Dedifferentiated amniotic fluid mesenchymal stem cell (primary cell): ENCODE data around the gene ESR1.
A peak's percentile ranks its signal among the peaks of the same experiment; 100 is the strongest.
"Not testable (repeated sequence)": the region's sequence is repeated elsewhere in the genome, so short reads cannot be mapped to it uniquely, and the experiment has no call there.

ENCODE experiments used
- DNase-seq: peaks from one replicate; pipeline ENCODE4 v3.0.0-alpha.2; 2016; ENCODE audit errors: extremely low spot score

The ESR1 gene

GRCh38 chr6:152130441-152130840, 323.0 kb downstream of the ESR1 start:
- no peak for DNase-seq

GRCh38 chr6:152135755-152136448, 328.4 kb downstream of the ESR1 start:
- no peak for DNase-seq

GRCh38 chr6:152136449-152136825, 329.0 kb downstream of the ESR1 start:
- no peak for DNase-seq

GRCh38 chr6:152138344-152138743, 330.9 kb downstream of the ESR1 start:
- not testable (repeated sequence) for DNase-seq

GRCh38 chr6:152142105-152142504, 334.6 kb downstream of the ESR1 start:
- DNase-seq: no peak

- no peak for DNase-seq
Measured at GRCh38 chr6:152143359-152143758, 335.9 kb downstream of the ESR1 start.

GRCh38 chr6:152146385-152146784, 338.9 kb downstream of the ESR1 start:
- peak; percentile 53 for DNase-seq

- no peak for DNase-seq
Measured at GRCh38 chr6:152147269-152147668, 339.8 kb downstream of the ESR1 start.

GRCh38 chr6:152148412-152148811, 340.9 kb downstream of the ESR1 start:
- no peak for DNase-seq

- no peak for DNase-seq
Measured at GRCh38 chr6:152150196-152150595, 342.7 kb downstream of the ESR1 start.

- no peak for DNase-seq
Measured at GRCh38 chr6:152151920-152152319, 344.4 kb downstream of the ESR1 start.

- no peak for DNase-seq
Measured at GRCh38 chr6:152154559-152155356, 347.3 kb downstream of the ESR1 start.

- DNase-seq: no peak
Measured at GRCh38 chr6:152155792-152156191, 348.3 kb downstream of the ESR1 start.

GRCh38 chr6:152160346-152160745, 352.9 kb downstream of the ESR1 start:
- no peak for DNase-seq

GRCh38 chr6:152161501-152161900, 354.0 kb downstream of the ESR1 start:
- DNase-seq: no peak

GRCh38 chr6:152164957-152165356, 357.5 kb downstream of the ESR1 start:
- DNase-seq: no peak

- DNase-seq: no peak
Measured at GRCh38 chr6:152166497-152166896, 359.0 kb downstream of the ESR1 start.

GRCh38 chr6:152166897-152167296, 359.4 kb downstream of the ESR1 start:
- DNase-seq: no peak

- no peak for DNase-seq
Measured at GRCh38 chr6:152167641-152168603, 360.4 kb downstream of the ESR1 start.

GRCh38 chr6:152170313-152170701, 362.8 kb downstream of the ESR1 start:
- DNase-seq: no peak

GRCh38 chr6:152170702-152171667, 363.5 kb downstream of the ESR1 start:
- no peak for DNase-seq
